Liver (tissue), 9 donors: ENCODE results near the gene DCHS2. TPM values are rescaled to one million over a fixed set of nuclear protein-coding genes. Genes with fewer than 3 reads are reported as not detected.

Source experiments
- DNase-seq: peaks from one replicate; pipeline ENCODE4 v3.0.0-alpha.2; 2017; ENCODE audit warnings: low spot score
- H3K27ac ChIP-seq, 2 donors: one replicate each; pipeline ENCODE4 v1.7.0; 2013; ENCODE audit warnings: inconsistent platforms in 2 of 2, low read length in 2 of 2, control low read depth in 1 of 2, low read depth in 1 of 2, mild to moderate bottlenecking in 1 of 2
- H3K27me3 ChIP-seq, 4 donors: one replicate each; pipeline versions ENCODE4 v1.6.1 to v1.7.0; 2013; ENCODE audit warnings: low read length in 3 of 4, inconsistent platforms in 1 of 4, mild to moderate bottlenecking in 1 of 4, moderate library complexity in 1 of 4; ENCODE audit not compliant: control insufficient read depth in 4 of 4, insufficient read depth in 4 of 4
- H3K36me3 ChIP-seq, 4 donors: one replicate each; pipeline versions ENCODE4 v1.6.1 to v1.7.0; 2013; ENCODE audit warnings: low read length in 3 of 4, mild to moderate bottlenecking in 3 of 4, low read depth in 1 of 4, moderate library complexity in 1 of 4; ENCODE audit not compliant: control insufficient read depth in 4 of 4, insufficient read depth in 3 of 4
- H3K4me1 ChIP-seq, 4 donors: one replicate each; pipeline versions ENCODE4 v1.6.1 to v1.7.0; 2013; ENCODE audit warnings: low read length in 3 of 4, mild to moderate bottlenecking in 3 of 4, moderate library complexity in 1 of 4; ENCODE audit not compliant: control insufficient read depth in 4 of 4, insufficient read depth in 4 of 4
- H3K4me3 ChIP-seq, 3 donors: one replicate each; pipeline versions ENCODE4 v1.6.1 to v1.7.0; 2013; ENCODE audit warnings: low read length in 3 of 3, control low read depth in 1 of 3, low read depth in 1 of 3, mild to moderate bottlenecking in 1 of 3
- H3K9ac ChIP-seq, 2 donors: one replicate each; pipeline ENCODE4 v1.7.0; 2013; ENCODE audit warnings: low read length in 2 of 2, mild to moderate bottlenecking in 2 of 2, moderate library complexity in 2 of 2, control low read depth in 1 of 2, low read depth in 1 of 2
- H3K9me3 ChIP-seq, 4 donors: one replicate each; pipeline versions ENCODE4 v1.6.1 to v1.7.0; 2013; ENCODE audit warnings: low read length in 3 of 4; ENCODE audit not compliant: control insufficient read depth in 4 of 4
- EGR1 ChIP-seq, 2 donors: IDR thresholded peaks; 2 replicates each; pipeline ENCODE4 v1.6.1; 2016 to 2018; ENCODE audit warnings: antibody characterized with exemption in 2 of 2, low read depth in 2 of 2
- GABPA ChIP-seq, 2 donors: IDR thresholded peaks in 1 of 2; conservative IDR thresholded peaks in 1 of 2; 2 replicates each; pipeline ENCODE4 v1.6.1; 2016; ENCODE audit warnings: antibody characterized with exemption in 2 of 2, mild to moderate bottlenecking in 1 of 2, moderate library complexity in 1 of 2
- HNF4A ChIP-seq, 2 donors: conservative IDR thresholded peaks; 2 replicates each; pipeline ENCODE4 v1.6.1; 2016; ENCODE audit warnings: antibody characterized with exemption in 2 of 2, mild to moderate bottlenecking in 2 of 2
- HNF4G ChIP-seq: IDR thresholded peaks from 2 replicates; pipeline ENCODE4 v1.6.1; 2016; ENCODE audit warnings: antibody characterized with exemption
- MAX ChIP-seq: IDR thresholded peaks from 2 replicates; pipeline ENCODE4 v1.6.1; 2016; ENCODE audit warnings: antibody characterized with exemption
- NR2F2 ChIP-seq: IDR thresholded peaks from 2 replicates; pipeline ENCODE4 v1.6.1; 2016; ENCODE audit warnings: antibody characterized with exemption
- REST ChIP-seq: IDR thresholded peaks from 2 replicates; pipeline ENCODE4 v1.6.1; 2016; ENCODE audit warnings: antibody characterized with exemption, mild to moderate bottlenecking
- TAF1 ChIP-seq: conservative IDR thresholded peaks from 2 replicates; pipeline ENCODE4 v1.6.1; 2016; ENCODE audit warnings: antibody characterized with exemption, mild to moderate bottlenecking
- YY1 ChIP-seq: IDR thresholded peaks from 2 replicates; pipeline ENCODE4 v1.6.1; 2016; ENCODE audit warnings: antibody characterized with exemption, mild to moderate bottlenecking
- ZBTB33 ChIP-seq: IDR thresholded peaks from 2 replicates; pipeline ENCODE4 v1.6.1; 2016; ENCODE audit warnings: antibody characterized with exemption
- whole genome bisulfite sequencing: extraction: QIAGEN DNeasy Blood & Tissue Kit; methylation state at CpG from one replicate; pipeline ENCODE4 v1.1.7; 2013; 5-methylcytosine and 5-hydroxymethylcytosine counted together
- polyA plus RNA-seq, 2 donors: library from polyadenylated mRNA; stranded (reverse) in 1 of 2; unstranded in 1 of 2; fragments of 200-250 nt in 1 of 2; fragments of >200 nt in 1 of 2; fragmentation: Nextera tagmentation in 1 of 2; extraction: Ambion mirVana in 1 of 2; gene quantifications; one replicate each; pipeline versions ENCODE4 v1.2.1 to v1.2.3, GENCODE V29; 2013 to 2015
- total RNA-seq, 2 donors: library from RNA; depleted of rRNA; stranded (reverse); fragments of >200 nt; gene quantifications; one replicate each; pipeline ENCODE4 v1.2.3, GENCODE V29; 2014
- TF ChIP-seq, protein P1 (sequence below): fragments of 150-350 bp; IDR thresholded peaks from 2 replicates; pipeline ENCODE4 v1.5.1; 2017; ENCODE audit warnings: improper control_type of control experiment, low read depth, low read length; ENCODE audit not compliant: missing input control
- donor health status: healthy.
- donor health status: healthy.
- donor health status: healthy.
- donor health status: healthy.
- donor health status: healthy.

The DCHS2 gene
- total and polyA plus RNA-seq, 4 donors = 0.07 to 0.50 (median 0.09) TPM; not detected in 1

DNA sequence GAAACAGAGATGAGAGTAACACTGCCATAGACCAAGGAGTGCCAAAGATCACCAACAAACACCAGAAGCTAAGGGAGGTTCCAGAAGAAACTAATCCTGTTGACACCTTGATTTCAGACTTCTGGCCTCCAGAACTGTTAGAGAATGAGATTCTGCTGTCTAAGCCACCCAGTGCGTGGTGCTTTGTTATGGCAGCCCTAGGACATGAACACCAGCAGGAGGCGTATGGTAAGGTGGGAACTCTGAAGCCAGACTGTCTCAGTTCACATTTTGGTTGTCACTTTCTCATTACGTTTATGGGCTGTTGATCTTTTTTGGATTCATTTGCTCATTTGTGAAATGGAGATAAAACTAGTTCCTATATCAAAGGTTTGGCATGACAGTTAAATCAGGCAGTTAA lies 142.9 kb downstream of the DCHS2 start:
- peaks cover 0 to 2% (median under 1%) of the 10 kb centered on the region in 4 donors for H3K27me3 ChIP-seq
- no peaks in the 10 kb centered on the region for H3K36me3 ChIP-seq
- H3K9ac ChIP-seq = no peak overlapping the region
- H3K27ac ChIP-seq = no peak overlapping the region
- WGBS = 69% methylated on average over 3 of the region's 3 CpGs
- no peak overlapping the region for H3K4me3 ChIP-seq
- no peaks in the 10 kb centered on the region for H3K4me1 ChIP-seq
- no peak for TF ChIP-seq REST
- DNase-seq = no peak
- H3K9me3 ChIP-seq = no peaks in the 10 kb centered on the region

GRCh38 chr4:154345359-154345758 lies 146.2 kb downstream of the DCHS2 start:
- no peaks in the 10 kb centered on the region for H3K9me3 ChIP-seq
- peaks cover 0 to 2% (median 0%) of the 10 kb centered on the region in 4 donors for H3K27me3 ChIP-seq
- H3K27ac ChIP-seq = no peak overlapping the region
- no peak overlapping the region for H3K9ac ChIP-seq
- no peak for DNase-seq
- WGBS = 50% methylated on average over 1 of the region's 1 CpG
- H3K4me3 ChIP-seq = no peak overlapping the region
- H3K36me3 ChIP-seq = no peaks in the 10 kb centered on the region
- H3K4me1 ChIP-seq = no peaks in the 10 kb centered on the region
- no peak for TF ChIP-seq YY1
- TF ChIP-seq TAF1 = no peak
- TF ChIP-seq MAX = no peak
- TF ChIP-seq, protein P1, sequence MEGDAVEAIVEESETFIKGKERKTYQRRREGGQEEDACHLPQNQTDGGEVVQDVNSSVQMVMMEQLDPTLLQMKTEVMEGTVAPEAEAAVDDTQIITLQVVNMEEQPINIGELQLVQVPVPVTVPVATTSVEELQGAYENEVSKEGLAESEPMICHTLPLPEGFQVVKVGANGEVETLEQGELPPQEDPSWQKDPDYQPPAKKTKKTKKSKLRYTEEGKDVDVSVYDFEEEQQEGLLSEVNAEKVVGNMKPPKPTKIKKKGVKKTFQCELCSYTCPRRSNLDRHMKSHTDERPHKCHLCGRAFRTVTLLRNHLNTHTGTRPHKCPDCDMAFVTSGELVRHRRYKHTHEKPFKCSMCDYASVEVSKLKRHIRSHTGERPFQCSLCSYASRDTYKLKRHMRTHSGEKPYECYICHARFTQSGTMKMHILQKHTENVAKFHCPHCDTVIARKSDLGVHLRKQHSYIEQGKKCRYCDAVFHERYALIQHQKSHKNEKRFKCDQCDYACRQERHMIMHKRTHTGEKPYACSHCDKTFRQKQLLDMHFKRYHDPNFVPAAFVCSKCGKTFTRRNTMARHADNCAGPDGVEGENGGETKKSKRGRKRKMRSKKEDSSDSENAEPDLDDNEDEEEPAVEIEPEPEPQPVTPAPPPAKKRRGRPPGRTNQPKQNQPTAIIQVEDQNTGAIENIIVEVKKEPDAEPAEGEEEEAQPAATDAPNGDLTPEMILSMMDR = no peak
- no peak for TF ChIP-seq ZBTB33

GRCh38 chr4:154344686-154345085 lies 146.9 kb downstream of the DCHS2 start:
- 78% methylated on average over 6 of the region's 6 CpGs for WGBS
- Histone ChIP-seq H3K4me3 (no peak overlapping the region), H3K9me3 (no peaks in the 10 kb centered on the region), H3K27me3 (peaks cover 0 to 2% (median 0%) of the 10 kb centered on the region in 4 donors), H3K9ac (no peak overlapping the region), H3K27ac (no peak overlapping the region), H3K36me3 (no peaks in the 10 kb centered on the region), H3K4me1 (no peaks in the 10 kb centered on the region)
- TF ChIP-seq NR2F2 (no peak), HNF4A (conservative IDR thresholded peaks at IDR 0.05) (no peak), GABPA (IDR thresholded peaks at IDR 0.05 in 1 of 2, conservative IDR thresholded peaks at IDR 0.05 in 1 of 2) (no peak), EGR1 (IDR thresholded peaks at IDR 0.05; ENCODE audit: low read depth in 2 of 2) (no peak), HNF4G (no peak), TAF1 (no peak)
- DNase-seq = no peak
